ENCODE results near the gene KIF23. TPM values are rescaled to one million over a fixed set of nuclear protein-coding genes. Genes with fewer than 3 reads are reported as not detected.

KIF23 gene
- total RNA-seq, 1 experiment from 2014 or later = 102 TPM

DNA sequence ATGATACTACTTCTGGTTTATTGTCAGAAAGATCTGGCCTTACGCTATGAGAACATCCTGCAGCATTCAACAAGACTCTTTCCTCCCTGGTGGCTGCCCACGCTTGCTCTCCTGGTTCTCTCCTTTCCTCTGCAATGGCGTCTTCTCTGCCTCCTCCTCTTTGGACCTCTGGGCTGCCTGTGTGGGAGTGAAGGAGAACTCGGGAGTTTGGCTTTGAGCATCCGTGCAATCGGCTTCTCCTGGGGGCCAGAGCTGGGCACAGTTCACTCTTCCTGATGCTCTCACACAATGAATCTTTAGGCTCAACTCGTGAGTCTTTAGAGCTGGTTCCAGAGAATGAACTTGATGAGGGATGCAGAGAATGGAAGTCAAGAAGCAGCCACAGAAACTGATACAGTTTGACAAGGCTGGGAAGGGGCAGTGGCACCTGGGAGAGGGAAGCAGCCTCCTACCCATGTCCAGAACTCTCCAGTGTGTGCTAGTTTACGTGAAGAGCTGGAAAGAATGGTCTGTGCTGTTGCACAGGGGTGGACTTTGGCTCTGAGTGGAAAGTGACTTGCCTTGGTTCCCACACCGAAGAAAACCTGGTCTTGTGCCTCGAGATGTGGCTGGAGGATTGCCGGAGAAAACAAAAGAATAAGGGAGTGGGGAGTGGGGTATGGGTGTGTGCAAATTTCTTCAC lies 76.3 kb downstream of the KIF23 start:
- no peak for DNase-seq (ENCODE audit: low read depth)

DNA sequence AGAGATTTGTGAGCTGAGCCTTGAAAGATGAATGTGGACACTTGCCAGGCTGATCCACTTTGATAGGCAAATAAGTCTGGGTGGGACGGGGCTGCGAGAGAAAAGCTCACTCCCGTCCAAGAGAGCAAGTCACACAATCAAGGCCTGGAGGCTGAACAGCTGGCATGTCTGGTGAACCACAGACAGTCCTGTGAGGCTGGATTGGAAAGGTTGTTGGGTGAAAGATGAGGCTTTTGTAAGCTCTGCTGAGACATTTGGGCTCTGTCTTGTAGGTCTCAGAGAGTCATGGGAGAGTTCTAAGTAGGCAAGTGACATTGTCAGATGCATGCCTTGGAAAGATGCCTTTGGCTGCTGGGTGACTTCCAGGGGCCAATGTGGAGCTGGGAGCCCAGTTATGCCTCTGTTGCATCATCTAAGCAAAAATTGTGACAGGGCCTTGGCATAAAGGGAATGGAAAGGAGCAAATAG lies 76.9 kb downstream of the KIF23 start:
- no peak for DNase-seq (ENCODE audit: low read depth)

- DNase-seq (ENCODE audit: low read depth) = no peak
Measured at GRCh38 chr15:69493406-69493805, 79.3 kb downstream of the KIF23 start.

GRCh38 chr15:69496001-69496400 lies 81.9 kb downstream of the KIF23 start:
- no peak for DNase-seq (ENCODE audit: low read depth)

GRCh38 chr15:69497076-69497475 lies 82.9 kb downstream of the KIF23 start:
- DNase-seq (ENCODE audit: low read depth) = no peak

DNA sequence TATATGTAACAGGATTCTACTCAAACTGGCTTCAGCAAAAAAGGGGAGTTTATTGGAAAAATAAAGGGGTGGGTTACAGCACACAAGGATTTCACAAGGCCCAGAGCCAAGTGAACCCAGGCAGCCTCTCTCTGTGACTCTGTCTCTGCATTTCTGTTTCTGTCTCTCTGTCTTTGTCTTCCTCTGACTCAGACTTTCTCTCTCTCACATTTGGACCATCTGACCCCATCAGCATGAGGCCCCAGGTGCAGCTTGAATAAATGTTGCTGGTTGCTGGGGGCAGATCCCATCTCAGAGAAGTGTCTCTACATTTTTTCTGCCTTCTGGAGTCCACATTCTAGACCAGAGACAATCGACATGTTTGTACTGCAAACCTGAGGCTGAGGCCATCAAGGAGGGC lies 83.5 kb downstream of the KIF23 start:
- DNase-seq (ENCODE audit: low read depth) = no peak

Other genes starting within 250 kb of the KIF23 start
- 1.3 and 3.5 TPM in 2 replicates for gene PAQR5, start 115.4 kb upstream of the KIF23 start, total RNA-seq (2014; rRNA removed; shearing (Covaris generic))
- 39.1 and 86.1 TPM in 2 replicates for gene RPLP1, start 38.5 kb downstream of the KIF23 start, total RNA-seq (2014; rRNA removed; shearing (Covaris generic))